GM10266 (cell line): ENCODE results near the gene HEG1.

ENCODE experiments used
- DNase-seq: peaks from one replicate; pipeline ENCODE4 v3.0.0; 2012; ENCODE audit errors: extremely low spot score
- CTCF ChIP-seq: IDR thresholded peaks from 2 replicates; pipeline ENCODE4 v1.5.1; 2012; ENCODE audit warnings: mild to moderate bottlenecking, low read depth; ENCODE audit not compliant: control insufficient read depth, insufficient read depth; ENCODE audit errors: missing control alignments

HEG1 gene

GRCh38 chr3:124985349-124985748 is 70.4 kb downstream of the HEG1 start:
- no peak for DNase-seq
- TF ChIP-seq CTCF, result no peak

- no peak for DNase-seq
- no peak for TF ChIP-seq CTCF
These were observed 71.0 kb downstream of the HEG1 start for GRCh38 chr3:124984754-124985153.

- no peak for DNase-seq
- no peak for TF ChIP-seq CTCF
These were observed 72.9 kb downstream of the HEG1 start for GRCh38 chr3:124982855-124983254.

- DNase-seq, result no peak
- no peak for TF ChIP-seq CTCF
These were observed 74.3 kb downstream of the HEG1 start for GRCh38 chr3:124981472-124981871.

- no peak for DNase-seq
- TF ChIP-seq CTCF, result no peak
These were observed 77.2 kb downstream of the HEG1 start for GRCh38 chr3:124978627-124979026.

GRCh38 chr3:124976383-124976782 is 79.4 kb downstream of the HEG1 start:
- no peak for DNase-seq
- TF ChIP-seq CTCF, result no peak

GRCh38 chr3:124974691-124975090 is 81.1 kb downstream of the HEG1 start:
- DNase-seq, result no peak
- no peak for TF ChIP-seq CTCF

GRCh38 chr3:124973290-124973689 is 82.5 kb downstream of the HEG1 start:
- no peak for DNase-seq
- no peak for TF ChIP-seq CTCF
